ENCODE results near the gene TRDN.
"Not testable (repeated sequence)": the region's sequence is repeated elsewhere in the genome, so short reads cannot be mapped to it uniquely, and the experiment has no call there.

The TRDN gene

GRCh38 chr6:123288649-123289048 lies 348.1 kb downstream of the TRDN start:
- DNase-seq (ENCODE audit: low spot score), result no peak

- DNase-seq (ENCODE audit: low spot score), result no peak
These were observed 360.2 kb downstream of the TRDN start for GRCh38 chr6:123276546-123276980.

GRCh38 chr6:123263981-123264380 lies 372.8 kb downstream of the TRDN start:
- DNase-seq (ENCODE audit: low spot score), result no peak

GRCh38 chr6:123240626-123241025 lies 396.1 kb downstream of the TRDN start:
- no peak for DNase-seq (ENCODE audit: low spot score)

- DNase-seq (ENCODE audit: low spot score), result no peak
These were observed 403.4 kb downstream of the TRDN start for GRCh38 chr6:123233336-123233735.

GRCh38 chr6:123227789-123228188 lies 409.0 kb downstream of the TRDN start:
- not testable (repeated sequence) for DNase-seq (ENCODE audit: low spot score)

- no peak for DNase-seq (ENCODE audit: low spot score)
These were observed 410.4 kb downstream of the TRDN start for GRCh38 chr6:123226398-123226797.

GRCh38 chr6:123224077-123224476 lies 412.7 kb downstream of the TRDN start:
- DNase-seq (ENCODE audit: low spot score), result no peak

- no peak for DNase-seq (ENCODE audit: low spot score)
These were observed 413.3 kb downstream of the TRDN start for GRCh38 chr6:123223461-123223860.

GRCh38 chr6:123215211-123215610 lies 421.5 kb downstream of the TRDN start:
- no peak for DNase-seq (ENCODE audit: low spot score)

GRCh38 chr6:123214433-123214832 lies 422.3 kb downstream of the TRDN start:
- no peak for DNase-seq (ENCODE audit: low spot score)

- no peak for DNase-seq (ENCODE audit: low spot score)
These were observed 422.8 kb downstream of the TRDN start for GRCh38 chr6:123213921-123214320.

- no peak for DNase-seq (ENCODE audit: low spot score)
These were observed 424.8 kb downstream of the TRDN start for GRCh38 chr6:123211777-123212545.

- no peak for DNase-seq (ENCODE audit: low spot score)
These were observed 426.1 kb downstream of the TRDN start for GRCh38 chr6:123210645-123211044.

- DNase-seq (ENCODE audit: low spot score), result no peak
These were observed 428.7 kb downstream of the TRDN start for GRCh38 chr6:123207967-123208510.

- no peak for DNase-seq (ENCODE audit: low spot score)
These were observed 432.8 kb downstream of the TRDN start for GRCh38 chr6:123203928-123204327.

- no peak for DNase-seq (ENCODE audit: low spot score)
These were observed 434.8 kb downstream of the TRDN start for GRCh38 chr6:123201869-123202372.

GRCh38 chr6:123193298-123193697 lies 443.5 kb downstream of the TRDN start:
- no peak for DNase-seq (ENCODE audit: low spot score)

GRCh38 chr6:123189816-123190215 lies 446.9 kb downstream of the TRDN start:
- DNase-seq (ENCODE audit: low spot score), result no peak

GRCh38 chr6:123182998-123183397 lies 453.8 kb downstream of the TRDN start:
- no peak for DNase-seq (ENCODE audit: low spot score)

- no peak for DNase-seq (ENCODE audit: low spot score)
These were observed 460.0 kb downstream of the TRDN start for GRCh38 chr6:123176706-123177105.

- no peak for DNase-seq (ENCODE audit: low spot score)
These were observed 465.2 kb downstream of the TRDN start for GRCh38 chr6:123171341-123172115.

- DNase-seq (ENCODE audit: low spot score), result no peak
These were observed 467.0 kb downstream of the TRDN start for GRCh38 chr6:123169774-123170095.
